Kidney (tissue), 14 donors: ENCODE data around the gene RPRD1B. TPM values are rescaled to one million over a fixed set of nuclear protein-coding genes. Genes with fewer than 3 reads are reported as not detected.

Experiments
- DNase-seq, 5 donors: peaks; one replicate each; pipeline ENCODE4 v3.0.0-alpha.2; 2013 to 2020
- FAIRE-seq: peaks from 2 replicates; lab custom pipeline; 2012; peaks lifted over from hg19 to GRCh38; lab: Jason Lieb, UNC
- H3K27ac ChIP-seq, 2 donors: one replicate each; pipeline ENCODE4 v1.7.0; 2013; ENCODE audit warnings: low read depth in 2 of 2, low read length in 2 of 2, inconsistent platforms in 1 of 2
- H3K27me3 ChIP-seq: one replicate; pipeline ENCODE4 v1.7.1; 2013; ENCODE audit warnings: low read length, inconsistent platforms; ENCODE audit not compliant: control insufficient read depth, insufficient read depth
- H3K36me3 ChIP-seq, 3 donors: one replicate each; pipeline versions ENCODE4 v1.7.0 to v1.7.1; 2013; ENCODE audit warnings: low read length in 3 of 3, control low read depth in 1 of 3, inconsistent platforms in 1 of 3; ENCODE audit not compliant: insufficient read depth in 3 of 3, control insufficient read depth in 2 of 3
- H3K4me1 ChIP-seq, 3 donors: one replicate each; pipeline versions ENCODE4 v1.7.0 to v1.7.1; 2013; ENCODE audit warnings: low read length in 3 of 3, inconsistent platforms in 1 of 3, low read depth in 1 of 3; ENCODE audit not compliant: control insufficient read depth in 2 of 3, insufficient read depth in 2 of 3
- H3K4me3 ChIP-seq, 3 donors: one replicate each; pipeline versions ENCODE4 v1.7.0 to v1.8.1; 2013; ENCODE audit warnings: low read length in 3 of 3, control low read depth in 1 of 3, inconsistent platforms in 1 of 3
- H3K9ac ChIP-seq, 3 donors: one replicate each; pipeline versions ENCODE4 v1.7.0 to v1.7.1; 2013; ENCODE audit warnings: low read length in 3 of 3, control low read depth in 1 of 3, inconsistent platforms in 1 of 3
- H3K9me3 ChIP-seq, 3 donors: one replicate each; pipeline versions ENCODE4 v1.7.0 to v1.7.1; 2013; ENCODE audit warnings: low read length in 3 of 3, control low read depth in 1 of 3, inconsistent platforms in 1 of 3; ENCODE audit not compliant: control insufficient read depth in 2 of 3, insufficient read depth in 1 of 3
- CTCF ChIP-seq: IDR thresholded peaks from 3 replicates; pipeline ENCODE4 v1.5.1; 2012; ENCODE audit warnings: mild to moderate bottlenecking, moderate library complexity, borderline replicate concordance; ENCODE audit not compliant: insufficient read depth; ENCODE audit errors: extremely low read depth
- intact Hi-C: fragments of 100-400 bp; cut with DNase I; formaldehyde crosslinking; loops from one replicate; pipeline ENCODE4 v1.11.1; 2022
- polyA plus RNA-seq: library from polyadenylated mRNA; stranded (reverse); fragments of 350-450 nt; fragmentation: Illumina TruSeq; extraction: RNeasy Lipid Tissue Mini Kit (QIAGEN cat#74804); gene quantifications from one replicate; pipeline ENCODE4 v1.2.3, GENCODE V29; 2014; ENCODE audit warnings: low read depth, low replicate concordance; ENCODE audit not compliant: insufficient read depth
- total RNA-seq: library from RNA; stranded (reverse); fragmentation: NEBNext Ultra II Directional; extraction: Animal tissue kit (Norgen Biotek cat#: 25700); gene quantifications from one replicate; pipeline ENCODE4 v1.2.1, GENCODE V29; 2021
- donor health status: control.
- donor health status: control.
- donor health status: control.
- donor health status: control.
- donor health status: control.
- donor health status: DM: yes; HTN: yes; CAD: no.
- donor health status: Normal renal cell carcinoma (clear cell type).

RPRD1B gene
- total and polyA plus RNA-seq, 2 donors from 2014 or later = 13.4 to 34.4 TPM

- Histone ChIP-seq H3K9me3 (no peaks in the 10 kb centered on the region), H3K27me3 (no peaks in the 10 kb centered on the region), H3K27ac (no peak overlapping the region), H3K4me1 (peaks cover 0 to 4% (median 3%) of the 10 kb centered on the region in 3 donors), H3K4me3 (no peak overlapping the region), H3K9ac (no peak overlapping the region), H3K36me3 (peaks cover 6 to 47% (median 27%) of the 10 kb centered on the region in 3 donors)
- no peak for TF ChIP-seq CTCF
- FAIRE-seq (no peak), DNase-seq (no peak)
- intact Hi-C loops = no loop called here
Observed at GRCh38 chr20:37994512-37994911, 39.0 kb upstream of the RPRD1B start.

DNA sequence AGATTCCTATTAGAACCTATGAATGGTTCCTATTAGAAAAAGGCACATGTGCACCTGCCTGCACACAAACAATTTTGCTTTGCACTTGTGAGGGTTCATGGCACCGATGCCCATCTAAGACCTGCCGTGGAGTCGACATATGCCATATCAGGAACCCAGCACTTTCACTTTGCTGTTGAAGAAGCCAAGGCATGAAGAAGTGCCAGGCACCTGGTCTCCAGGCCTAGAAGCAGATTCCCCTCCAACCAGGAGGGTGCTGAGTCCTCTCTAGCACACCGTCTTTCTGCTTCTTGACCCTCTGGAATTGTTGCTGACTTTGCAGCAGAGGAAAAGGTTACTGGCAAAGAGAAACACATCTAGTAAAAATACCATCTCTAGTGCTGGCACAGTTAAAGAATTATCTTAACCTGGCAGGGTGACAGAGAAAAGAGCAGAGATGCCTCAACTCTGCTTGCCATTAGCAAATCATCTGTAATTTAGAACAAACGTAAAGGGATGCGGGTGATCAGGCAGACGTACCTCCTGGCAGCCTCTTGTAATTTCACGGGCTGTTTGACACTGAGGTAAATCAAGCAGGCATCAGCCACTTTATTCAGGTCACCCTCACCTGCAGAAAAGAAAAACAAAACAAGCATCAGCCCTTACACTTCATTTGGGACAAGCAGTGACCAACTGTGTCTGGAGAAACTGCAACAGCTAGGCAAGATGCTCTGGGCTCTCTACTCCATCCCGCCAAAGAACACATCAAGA is 37.5 kb upstream of the RPRD1B start:
- no peak overlapping the region for H3K9ac ChIP-seq
- TF ChIP-seq CTCF = no peak
- peaks cover 0 to 4% (median 0%) of the 10 kb centered on the region in 3 donors for H3K4me1 ChIP-seq
- no peaks in the 10 kb centered on the region for H3K27me3 ChIP-seq
- DNase-seq = no peak
- no peak overlapping the region for H3K27ac ChIP-seq
- intact Hi-C loops = no loop called here
- H3K9me3 ChIP-seq = no peaks in the 10 kb centered on the region
- peaks cover 6 to 60% (median 35%) of the 10 kb centered on the region in 3 donors for H3K36me3 ChIP-seq
- no peak for FAIRE-seq
- no peak overlapping the region for H3K4me3 ChIP-seq

DNA sequence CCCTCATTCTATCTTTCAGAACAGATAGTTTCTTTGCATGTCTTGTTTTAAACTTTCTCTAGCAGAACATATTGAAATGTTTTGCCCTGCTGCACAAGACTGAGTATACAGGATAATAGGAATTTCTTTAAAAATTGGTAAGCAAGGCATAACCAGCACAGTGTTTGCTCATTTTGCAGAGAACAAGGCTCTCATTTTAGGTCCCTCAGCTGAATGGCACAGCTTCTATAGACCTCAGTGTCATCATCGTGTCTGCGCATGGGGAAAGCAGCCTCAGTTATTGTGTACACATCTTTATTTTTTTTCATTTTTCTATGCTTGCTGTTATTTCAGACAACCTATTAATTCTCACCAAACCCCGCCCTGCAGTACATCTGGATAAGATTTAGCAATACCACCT is 36.0 kb upstream of the RPRD1B start:
- no peak overlapping the region for H3K4me3 ChIP-seq
- no peaks in the 10 kb centered on the region for H3K9me3 ChIP-seq
- DNase-seq = no peak
- no peak for TF ChIP-seq CTCF
- no peak overlapping the region for H3K27ac ChIP-seq
- peaks cover 6 to 64% (median 39%) of the 10 kb centered on the region in 3 donors for H3K36me3 ChIP-seq
- FAIRE-seq = no peak
- intact Hi-C loops = no loop called here
- H3K27me3 ChIP-seq = no peaks in the 10 kb centered on the region
- no peak overlapping the region for H3K9ac ChIP-seq
- H3K4me1 ChIP-seq = peaks cover 0 to 4% (median 0%) of the 10 kb centered on the region in 3 donors
